A549 (cell line): ENCODE data around the gene CDH4. TPM values are rescaled to one million over a fixed set of nuclear protein-coding genes. Genes with fewer than 3 reads are reported as not detected.

ENCODE experiments used
- ATAC-seq, 2 experiments: fragments of 200-7000 bp in 1 of 2; fragments of >200 bp in 1 of 2; cut with Nextera tagmentation in 1 of 2; cut with Tn5 transposase in 1 of 2; 3 replicates each; pipeline versions ENCODE4 v1.8.0 to v1.9.1; 2018 to 2020; ENCODE audit warnings: mild to moderate bottlenecking in 1 of 2, moderate library complexity in 1 of 2
- CTCF ChIA-PET: fragments of 300-600 bp; sonication (Branson Sonifier 250); formaldehyde crosslinking; extraction: SDS; loops from one replicate; lab custom pipeline; 2021; ENCODE audit warnings: antibody characterized with exemption, inconsistent platforms; lab: Yijun Ruan, JAX
- POLR2A ChIA-PET: fragments of 350-600 bp; formaldehyde crosslinking; extraction: SDS; loops from one replicate; lab custom pipeline; 2021; ENCODE audit warnings: antibody characterized with exemption, inconsistent platforms; lab: Yijun Ruan, JAX
- DNase-seq, 2 experiments: peaks; one replicate each; pipeline versions ENCODE4 v3.0.0 to v3.0.0-alpha.2; 2011 to 2016; ENCODE audit warnings: low read depth in 1 of 2, low spot score in 1 of 2
- FAIRE-seq: peaks from 2 replicates; lab custom pipeline; 2011; peaks lifted over from hg19 to GRCh38; lab: Jason Lieb, UNC
- H3K27ac ChIP-seq, 2 experiments: fragments of >200 bp; sonication (Bioruptor Twin); formaldehyde crosslinking; 3 replicates each; pipeline ENCODE4 v1.5.1; 2016 to 2017
- H3K4me1 ChIP-seq: fragments of >200 bp; sonication (Bioruptor Twin); formaldehyde crosslinking; 3 replicates; pipeline ENCODE4 v1.6.1; 2016
- H3K4me2 ChIP-seq: fragments of >200 bp; sonication (Bioruptor Twin); formaldehyde crosslinking; 3 replicates; pipeline ENCODE4 v1.6.1; 2016
- H3K4me3 ChIP-seq: fragments of >200 bp; sonication (Bioruptor Twin); formaldehyde crosslinking; 3 replicates; pipeline ENCODE4 v1.5.1; 2016
- H3K9me3 ChIP-seq: fragments of >200 bp; sonication (Bioruptor Twin); formaldehyde crosslinking; 3 replicates; pipeline ENCODE4 v1.6.1; 2016
- BHLHE40 ChIP-seq: IDR thresholded peaks from 2 replicates; pipeline ENCODE4 v1.6.1; 2012; ENCODE audit warnings: low read depth, low read length, inconsistent platforms
- CBX2 ChIP-seq: fragments of 200-600 bp; sonication (generic); IDR thresholded peaks from 2 replicates; pipeline ENCODE4 v1.6.1; 2016; ENCODE audit warnings: low read depth, mild to moderate bottlenecking, borderline replicate concordance
- ESRRA ChIP-seq: fragments of 150-350 bp; IDR thresholded peaks from 2 replicates; pipeline ENCODE4 v1.6.1; 2014; ENCODE audit warnings: mild to moderate bottlenecking, low read length, borderline replicate concordance
- FOSB ChIP-seq: fragments of 250-450 bp; sonication (Bioruptor Pico); IDR thresholded peaks from 2 replicates; pipeline ENCODE4 v1.5.0; 2020; ENCODE audit warnings: mild to moderate bottlenecking, moderate library complexity
- FOXS1 ChIP-seq: fragments of 250-450 bp; sonication (Bioruptor Pico); IDR thresholded peaks from 2 replicates; pipeline ENCODE4 v1.5.0; 2020; ENCODE audit warnings: mild to moderate bottlenecking, moderate library complexity
- GATA3 ChIP-seq: IDR thresholded peaks from 2 replicates; pipeline ENCODE4 v1.6.1; 2012; ENCODE audit warnings: borderline replicate concordance
- HEYL ChIP-seq: fragments of 250-450 bp; sonication (Bioruptor Pico); IDR thresholded peaks from 2 replicates; pipeline ENCODE4 v1.8.0; 2021; ENCODE audit warnings: mild to moderate bottlenecking, moderate library complexity
- HOXA7 ChIP-seq: fragments of 250-450 bp; sonication (Bioruptor Pico); IDR thresholded peaks from 2 replicates; pipeline ENCODE4 v1.5.0; 2020; ENCODE audit warnings: mild to moderate bottlenecking, moderate library complexity
- HOXB13 ChIP-seq: fragments of 250-450 bp; sonication (Bioruptor Pico); IDR thresholded peaks from 2 replicates; pipeline ENCODE4 v1.5.0; 2020; ENCODE audit warnings: low read depth, mild to moderate bottlenecking, moderate library complexity
- KDM1A ChIP-seq: fragments of 200-600 bp; sonication (generic); IDR thresholded peaks from 2 replicates; pipeline ENCODE4 v1.6.1; 2016; ENCODE audit warnings: low read depth, mild to moderate bottlenecking
- MYC ChIP-seq: IDR thresholded peaks from 2 replicates; pipeline ENCODE4 v1.6.1; 2012; ENCODE audit warnings: mild to moderate bottlenecking, inconsistent platforms, low read length, improper control_type of control experiment, borderline replicate concordance
- POLR2A ChIP-seq: IDR thresholded peaks from 2 replicates; pipeline ENCODE4 v1.6.1; 2012; ENCODE audit warnings: mild to moderate bottlenecking, low read length
- POLR2AphosphoS2 ChIP-seq: conservative IDR thresholded peaks from 2 replicates; pipeline ENCODE4 v1.6.1; 2012; ENCODE audit warnings: low read length, improper control_type of control experiment, inconsistent platforms
- RFX5 ChIP-seq: fragments of 450-650 bp; IDR thresholded peaks from 2 replicates; pipeline ENCODE4 v1.7.1; 2014; ENCODE audit warnings: antibody characterized with exemption, mild to moderate bottlenecking, moderate library complexity
- RNF2 ChIP-seq: fragments of 200-600 bp; sonication (generic); IDR thresholded peaks from 2 replicates; pipeline ENCODE4 v1.6.1; 2016; ENCODE audit warnings: low read depth, mild to moderate bottlenecking, antibody characterized with exemption, moderate library complexity, borderline replicate concordance
- TP53 ChIP-seq: fragments of 250-450 bp; sonication (Bioruptor Pico); IDR thresholded peaks from 2 replicates; pipeline ENCODE4 v1.5.0; 2021; ENCODE audit warnings: mild to moderate bottlenecking, moderate library complexity
- ZC3H11A ChIP-seq: fragments of 450-650 bp; IDR thresholded peaks from 2 replicates; pipeline ENCODE4 v1.6.1; 2014; ENCODE audit warnings: antibody characterized with exemption, mild to moderate bottlenecking
- ZFP36 ChIP-seq: fragments of 450-650 bp; IDR thresholded peaks from 2 replicates; pipeline ENCODE4 v1.6.1; 2014; ENCODE audit warnings: borderline replicate concordance; ENCODE audit not compliant: partially characterized antibody
- ZNF302 ChIP-seq: fragments of 250-450 bp; sonication (Bioruptor Pico); IDR thresholded peaks from 2 replicates; pipeline ENCODE4 v1.9.0; 2021; ENCODE audit warnings: inconsistent platforms, mild to moderate bottlenecking, moderate library complexity
- WGBS: methylation state at CpG from one replicate; pipeline ENCODE4 v1.1.6; 2017; ENCODE audit errors: missing lambda C conversion rate; 5-methylcytosine and 5-hydroxymethylcytosine counted together
- polyA plus RNA-seq, 4 experiments: library from polyadenylated mRNA; depleted of rRNA in 3 of 4; stranded (reverse); fragments of >200 nt; fragmentation: RNase III in 1 of 4; extraction: RNeasy Plus Mini Kit Qiagen cat#74134 plus additional on column Dnase treatment in 1 of 4; gene quantifications; 2 replicates in 3 of 4; 3 replicates in 1 of 4; pipeline ENCODE4 v1.2.3, GENCODE V29; 2011 to 2017
- TF ChIP-seq, protein P1 (sequence below): IDR thresholded peaks from 2 replicates; pipeline ENCODE4 v1.6.1; 2012; ENCODE audit warnings: low read depth, borderline replicate concordance
- TF ChIP-seq, protein P2 (sequence below): fragments of 250-450 bp; sonication (Bioruptor Pico); IDR thresholded peaks from 2 replicates; pipeline ENCODE4 v1.5.0; 2020; ENCODE audit warnings: low read depth, mild to moderate bottlenecking, moderate library complexity
- TF ChIP-seq, protein P3 (sequence below): IDR thresholded peaks from 2 replicates; pipeline ENCODE4 v1.6.1; 2012
- TF ChIP-seq, protein P4 (sequence below): fragments of 200-600 bp; sonication (generic); IDR thresholded peaks from 2 replicates; pipeline ENCODE4 v1.6.1; 2016; ENCODE audit warnings: antibody characterized with exemption, mild to moderate bottlenecking, moderate library complexity

Gene CDH4
- polyA plus RNA-seq, 2 of the 4 experiments (the other 2 are of a cell fraction): 3.4 to 10.3 TPM

DNA sequence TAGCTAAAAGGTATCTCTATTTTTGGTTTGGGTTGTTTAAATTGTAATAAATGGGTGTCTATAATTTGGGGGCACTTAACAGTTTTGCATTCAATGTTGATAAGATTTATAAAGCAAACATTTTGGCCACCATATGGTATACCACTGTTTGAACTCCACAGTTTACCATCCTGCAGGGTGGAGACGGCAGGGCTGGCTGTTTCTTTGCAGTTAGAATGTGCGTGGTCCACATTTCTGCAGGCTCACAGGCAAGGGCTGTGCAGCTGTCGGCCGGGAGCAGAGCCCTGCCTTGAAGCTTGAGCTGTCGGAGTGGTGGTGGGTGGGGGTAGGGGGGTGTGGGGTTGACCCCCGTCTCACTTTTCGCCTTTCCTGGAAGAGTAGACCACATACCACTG, 135.9 kb downstream of the CDH4 start:
- FAIRE-seq (no peak), ATAC-seq (peak in 1 of 2 experiments; percentile 40; a peak in 3 of 6 replicates), DNase-seq (no peak)
- H3K9me3 ChIP-seq: no peaks in the 10 kb centered on the region
- ChIA-PET CTCF (no interaction called here), POLR2A (no interaction called here)
- no peak overlapping the region for H3K27ac ChIP-seq
- TF ChIP-seq HOXA7 (CRISPR knock-in tag): no peak
- no peak for TF ChIP-seq ZNF302 (CRISPR knock-in tag)
- TF ChIP-seq, protein P1, sequence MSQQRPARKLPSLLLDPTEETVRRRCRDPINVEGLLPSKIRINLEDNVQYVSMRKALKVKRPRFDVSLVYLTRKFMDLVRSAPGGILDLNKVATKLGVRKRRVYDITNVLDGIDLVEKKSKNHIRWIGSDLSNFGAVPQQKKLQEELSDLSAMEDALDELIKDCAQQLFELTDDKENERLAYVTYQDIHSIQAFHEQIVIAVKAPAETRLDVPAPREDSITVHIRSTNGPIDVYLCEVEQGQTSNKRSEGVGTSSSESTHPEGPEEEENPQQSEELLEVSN: no peak
- TF ChIP-seq, protein P2, sequence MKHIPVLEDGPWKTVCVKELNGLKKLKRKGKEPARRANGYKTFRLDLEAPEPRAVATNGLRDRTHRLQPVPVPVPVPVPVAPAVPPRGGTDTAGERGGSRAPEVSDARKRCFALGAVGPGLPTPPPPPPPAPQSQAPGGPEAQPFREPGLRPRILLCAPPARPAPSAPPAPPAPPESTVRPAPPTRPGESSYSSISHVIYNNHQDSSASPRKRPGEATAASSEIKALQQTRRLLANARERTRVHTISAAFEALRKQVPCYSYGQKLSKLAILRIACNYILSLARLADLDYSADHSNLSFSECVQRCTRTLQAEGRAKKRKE: no peak
- no peak for TF ChIP-seq RFX5
- no peak for TF ChIP-seq ESRRA
- TF ChIP-seq, protein P3, sequence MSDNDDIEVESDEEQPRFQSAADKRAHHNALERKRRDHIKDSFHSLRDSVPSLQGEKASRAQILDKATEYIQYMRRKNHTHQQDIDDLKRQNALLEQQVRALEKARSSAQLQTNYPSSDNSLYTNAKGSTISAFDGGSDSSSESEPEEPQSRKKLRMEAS: no peak
- no peak for TF ChIP-seq FOSB (CRISPR knock-in tag)
- TF ChIP-seq GATA3: no peak
- no peak for TF ChIP-seq POLR2A
- TF ChIP-seq, protein P4, sequence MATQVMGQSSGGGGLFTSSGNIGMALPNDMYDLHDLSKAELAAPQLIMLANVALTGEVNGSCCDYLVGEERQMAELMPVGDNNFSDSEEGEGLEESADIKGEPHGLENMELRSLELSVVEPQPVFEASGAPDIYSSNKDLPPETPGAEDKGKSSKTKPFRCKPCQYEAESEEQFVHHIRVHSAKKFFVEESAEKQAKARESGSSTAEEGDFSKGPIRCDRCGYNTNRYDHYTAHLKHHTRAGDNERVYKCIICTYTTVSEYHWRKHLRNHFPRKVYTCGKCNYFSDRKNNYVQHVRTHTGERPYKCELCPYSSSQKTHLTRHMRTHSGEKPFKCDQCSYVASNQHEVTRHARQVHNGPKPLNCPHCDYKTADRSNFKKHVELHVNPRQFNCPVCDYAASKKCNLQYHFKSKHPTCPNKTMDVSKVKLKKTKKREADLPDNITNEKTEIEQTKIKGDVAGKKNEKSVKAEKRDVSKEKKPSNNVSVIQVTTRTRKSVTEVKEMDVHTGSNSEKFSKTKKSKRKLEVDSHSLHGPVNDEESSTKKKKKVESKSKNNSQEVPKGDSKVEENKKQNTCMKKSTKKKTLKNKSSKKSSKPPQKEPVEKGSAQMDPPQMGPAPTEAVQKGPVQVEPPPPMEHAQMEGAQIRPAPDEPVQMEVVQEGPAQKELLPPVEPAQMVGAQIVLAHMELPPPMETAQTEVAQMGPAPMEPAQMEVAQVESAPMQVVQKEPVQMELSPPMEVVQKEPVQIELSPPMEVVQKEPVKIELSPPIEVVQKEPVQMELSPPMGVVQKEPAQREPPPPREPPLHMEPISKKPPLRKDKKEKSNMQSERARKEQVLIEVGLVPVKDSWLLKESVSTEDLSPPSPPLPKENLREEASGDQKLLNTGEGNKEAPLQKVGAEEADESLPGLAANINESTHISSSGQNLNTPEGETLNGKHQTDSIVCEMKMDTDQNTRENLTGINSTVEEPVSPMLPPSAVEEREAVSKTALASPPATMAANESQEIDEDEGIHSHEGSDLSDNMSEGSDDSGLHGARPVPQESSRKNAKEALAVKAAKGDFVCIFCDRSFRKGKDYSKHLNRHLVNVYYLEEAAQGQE: no peak
- TF ChIP-seq HEYL (CRISPR knock-in tag): no peak
- no peak for TF ChIP-seq TP53
- TF ChIP-seq POLR2AphosphoS2: no peak
- no peak for TF ChIP-seq ZC3H11A
- no peak for TF ChIP-seq MYC
- TF ChIP-seq FOXS1: no peak
- no peak for TF ChIP-seq HOXB13 (CRISPR knock-in tag)
- no peak for TF ChIP-seq BHLHE40
- no peak for TF ChIP-seq RNF2
- no peak overlapping the region for H3K4me3 ChIP-seq
- H3K4me2 ChIP-seq: no peak overlapping the region
- H3K4me1 ChIP-seq: peaks cover 9% of the 10 kb centered on the region; the same call in 1 of the 3 replicates
- WGBS: 67% methylated on average over 7 of the region's 7 CpGs

DNA sequence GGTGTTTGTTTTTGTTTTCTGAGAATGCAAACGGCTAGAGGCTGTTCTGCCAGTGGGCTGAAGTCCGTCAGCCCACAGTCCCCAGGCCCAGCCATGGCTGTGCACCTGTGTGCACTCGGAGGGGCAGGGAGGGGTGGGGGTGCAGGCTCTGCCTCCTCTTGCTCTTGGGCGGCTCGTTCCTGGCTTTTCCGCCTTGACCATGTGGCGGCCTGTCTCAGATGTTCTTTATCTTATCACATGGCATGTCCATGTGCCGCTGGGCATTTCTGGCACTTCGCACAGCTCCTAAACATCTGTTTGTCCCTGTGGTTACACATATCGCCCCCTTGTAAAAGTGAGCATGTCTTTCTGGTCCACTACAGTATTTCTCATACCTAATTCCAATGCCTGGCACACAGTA, 137.0 kb downstream of the CDH4 start:
- WGBS: 80% methylated on average over 10 of the region's 10 CpGs
- Histone ChIP-seq H3K4me1 (peaks cover 9% of the 10 kb centered on the region; the same call in 1 of the 3 replicates), H3K9me3 (no peaks in the 10 kb centered on the region), H3K4me3 (no peak overlapping the region), H3K4me2 (no peak overlapping the region), H3K27ac (no peak overlapping the region)
- FAIRE-seq (no peak), DNase-seq (no peak), ATAC-seq (no peak)
- TF ChIP-seq KDM1A: no peak
- TF ChIP-seq ZFP36: no peak
- no peak for TF ChIP-seq CBX2
- TF ChIP-seq POLR2AphosphoS2: no peak
- TF ChIP-seq ESRRA: no peak
- POLR2A ChIA-PET: no interaction called here
- CTCF ChIA-PET: no interaction called here
